Natural killer cell treated with Interleukin-12 subunit alpha and Interleukin-12 subunit beta and Interleukin-15 and Interleukin-18, amount 100 ng/mL, for 72 hours (primary cell): ENCODE data around the gene SCN2A. TPM values are rescaled to one million over a fixed set of nuclear protein-coding genes. Genes with fewer than 3 reads are reported as not detected.
"Not testable (repeated sequence)": the region's sequence is repeated elsewhere in the genome, so short reads cannot be mapped to it uniquely, and the experiment has no call there.

Experiments
- ATAC-seq, 2 donors: fragments of 150-1000 bp; cut with Tn5 transposase in 1 of 2; sonication (Bioruptor Pico), chemical (Tn5 transposase) in 1 of 2; 2 replicates each; pipeline ENCODE4 v1.10.0; 2021
- DNase-seq: peaks from one replicate; pipeline ENCODE4 v3.0.0; 2022; ENCODE audit warnings: low spot score
- H3K27ac Mint-ChIP-seq, 2 donors: 1 replicate in 1 of 2; 2 replicates in 1 of 2; pipeline ENCODE4 v1.8.0; 2022; ENCODE audit warnings: mixed read lengths in 2 of 2, mild to moderate bottlenecking in 1 of 2, moderate library complexity in 1 of 2
- H3K27me3 Mint-ChIP-seq, 2 donors: 1 replicate in 1 of 2; 2 replicates in 1 of 2; pipeline ENCODE4 v1.8.0; 2022; ENCODE audit warnings: mixed read lengths in 2 of 2
- H3K36me3 Mint-ChIP-seq: one replicate; pipeline ENCODE4 v1.8.0; 2022; ENCODE audit warnings: mixed read lengths
- H3K4me1 Mint-ChIP-seq, 2 donors: 1 replicate in 1 of 2; 2 replicates in 1 of 2; pipeline ENCODE4 v1.8.0; 2022; ENCODE audit warnings: low read depth in 2 of 2, mixed read lengths in 2 of 2, mild to moderate bottlenecking in 1 of 2
- H3K4me3 Mint-ChIP-seq: one replicate; pipeline ENCODE4 v1.8.0; 2022; ENCODE audit warnings: mixed read lengths
- H3K9me3 Mint-ChIP-seq: 2 replicates; pipeline ENCODE4 v1.8.0; 2022; ENCODE audit warnings: mixed read lengths
- total RNA-seq, 2 donors: library from RNA; stranded (reverse); gene quantifications; one replicate each; pipeline ENCODE4 v1.2.3, GENCODE V29; 2022

The SCN2A gene
- total RNA-seq, 2 donors from 2014 or later, result not detected

DNA sequence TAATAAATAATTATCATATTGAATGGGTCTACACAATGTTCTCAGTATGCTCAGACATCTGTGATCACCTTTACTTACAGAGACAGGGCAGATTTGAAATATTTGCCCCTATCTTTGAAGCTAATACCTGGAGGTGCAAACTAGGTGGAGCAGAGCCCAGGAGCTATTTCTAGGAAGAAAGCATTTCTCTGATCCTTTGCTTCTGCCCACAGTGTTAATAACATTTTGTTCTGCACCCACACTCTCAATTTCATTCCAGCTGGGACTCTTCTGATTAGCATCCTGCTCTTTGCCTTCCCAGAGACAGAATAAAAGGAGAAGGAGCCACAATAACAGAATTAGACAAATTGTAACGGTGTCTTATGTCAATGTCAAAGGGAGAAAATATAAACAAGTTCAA is 11.6 kb upstream of the SCN2A start:
- Mint-ChIP-seq H3K4me3 (no peak overlapping the region), H3K9me3 (no peaks in the 10 kb centered on the region), H3K36me3 (no peaks in the 10 kb centered on the region), H3K27me3 (peaks cover 0 to 8% of the 10 kb centered on the region in 2 donors), H3K27ac (no peak overlapping the region), H3K4me1 (no peaks in the 10 kb centered on the region)
- DNase-seq, result no peak
- ATAC-seq, result no peak

DNA sequence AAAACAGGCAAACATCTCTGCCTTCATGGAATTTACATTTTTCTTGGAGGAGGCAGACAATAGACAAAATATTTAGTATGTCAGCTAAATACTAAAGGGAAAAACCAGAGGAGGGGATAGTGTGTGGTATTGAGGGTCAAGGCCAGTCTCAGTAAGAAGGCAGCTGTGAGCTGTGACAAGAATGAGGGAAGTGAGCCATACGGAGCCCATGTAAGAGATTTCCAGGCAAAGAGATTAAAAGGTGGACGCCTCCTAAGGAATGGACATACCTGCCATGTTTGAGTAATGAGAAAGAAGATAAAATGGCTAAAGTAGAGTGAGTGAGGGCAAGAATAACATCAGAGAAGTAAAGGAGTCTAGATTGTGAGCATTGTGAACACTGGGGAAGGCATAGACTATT is 2.2 kb upstream of the SCN2A start:
- Mint-ChIP-seq H3K36me3 (no peaks in the 10 kb centered on the region), H3K27ac (no peak overlapping the region), H3K4me1 (no peaks in the 10 kb centered on the region), H3K9me3 (no peaks in the 10 kb centered on the region), H3K27me3 (peaks cover 0 to 8% of the 10 kb centered on the region in 2 donors), H3K4me3 (no peak overlapping the region)
- no peak for DNase-seq
- ATAC-seq, result no peak

DNA sequence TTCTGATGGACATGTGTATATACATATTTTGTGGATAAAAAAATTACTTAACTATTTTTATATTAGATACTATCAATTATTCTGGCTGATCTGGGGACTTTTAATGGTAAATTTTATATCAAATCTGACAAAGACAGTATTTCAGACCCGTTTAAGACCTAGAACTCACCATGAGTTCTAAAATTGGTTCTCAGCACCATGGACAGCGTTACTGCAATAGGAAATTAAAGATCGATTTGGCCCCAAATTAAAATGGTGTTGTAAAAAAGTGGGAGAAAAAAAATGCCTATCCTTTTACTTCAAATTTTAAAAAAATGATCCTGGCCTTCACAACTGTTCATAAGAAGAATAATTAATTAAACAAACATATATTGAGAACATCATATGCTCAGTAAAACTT is 919 bp upstream of the SCN2A start:
- Mint-ChIP-seq H3K36me3 (no peaks in the 10 kb centered on the region), H3K4me3 (no peak overlapping the region), H3K4me1 (no peaks in the 10 kb centered on the region), H3K9me3 (no peaks in the 10 kb centered on the region), H3K27ac (no peak overlapping the region), H3K27me3 (peaks cover 0 to 4% of the 10 kb centered on the region in 2 donors)
- ATAC-seq (no peak), DNase-seq (no peak)

DNA sequence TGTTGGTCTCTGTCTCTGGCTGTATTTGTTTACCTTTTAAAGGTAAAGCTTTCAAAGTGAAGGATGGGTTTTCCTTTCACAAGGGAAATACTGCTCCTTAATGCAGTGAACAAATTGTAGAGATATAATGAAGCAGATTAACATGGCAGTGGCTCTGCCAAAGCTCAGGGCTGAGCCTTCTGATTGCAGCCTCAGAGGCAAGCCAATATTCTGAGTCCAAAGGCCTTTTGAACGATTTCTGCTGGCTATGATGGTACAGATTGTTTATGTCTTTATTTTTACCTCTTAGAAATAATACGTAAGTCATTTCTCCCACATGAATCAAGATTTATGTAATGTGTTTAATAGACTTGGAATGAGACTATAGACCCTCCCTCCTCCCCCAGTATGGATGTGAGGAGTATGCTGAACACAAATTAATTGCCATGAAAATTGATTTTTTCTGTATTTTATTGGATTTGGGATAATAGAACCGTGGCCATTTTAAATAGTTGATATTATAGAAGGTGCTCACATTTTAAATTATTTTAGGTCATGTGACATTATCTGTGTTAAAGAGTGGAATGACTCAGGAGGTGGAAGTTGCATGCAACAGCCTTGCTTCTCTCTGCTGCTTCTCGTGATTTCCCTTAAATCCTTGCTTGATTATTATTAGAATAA is 772 bp downstream of the SCN2A start:
- no peak overlapping the region for H3K4me3 Mint-ChIP-seq
- DNase-seq (no peak), ATAC-seq (no peak)
- peaks cover 0 to 4% of the 10 kb centered on the region in 2 donors for H3K27me3 Mint-ChIP-seq
- no peaks in the 10 kb centered on the region for H3K36me3 Mint-ChIP-seq
- no peaks in the 10 kb centered on the region for H3K9me3 Mint-ChIP-seq
- no peaks in the 10 kb centered on the region for H3K4me1 Mint-ChIP-seq
- H3K27ac Mint-ChIP-seq, result no peak overlapping the region

DNA sequence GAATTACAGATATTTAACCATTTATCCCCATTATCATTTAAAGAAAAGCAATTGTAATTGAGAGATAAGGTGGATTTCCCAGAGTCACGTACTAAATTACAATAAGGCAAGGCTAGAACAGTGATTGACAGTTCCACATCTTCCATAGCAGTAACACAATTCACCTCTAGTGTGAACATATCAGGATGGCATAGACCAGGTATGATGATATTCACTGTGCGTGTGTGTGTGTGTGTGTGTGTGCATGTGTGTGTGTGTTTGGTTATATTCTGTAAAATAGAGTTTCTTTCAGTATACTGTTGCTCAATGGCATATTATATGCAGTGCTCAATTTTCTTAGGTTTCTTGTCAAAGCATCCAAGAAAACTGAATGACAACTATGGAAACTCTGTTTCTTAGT is 1.7 kb downstream of the SCN2A start:
- DNase-seq (no peak), ATAC-seq (no peak)
- H3K4me1 Mint-ChIP-seq, result no peaks in the 10 kb centered on the region
- no peaks in the 10 kb centered on the region for H3K27me3 Mint-ChIP-seq
- no peaks in the 10 kb centered on the region for H3K36me3 Mint-ChIP-seq
- no peak overlapping the region for H3K27ac Mint-ChIP-seq
- H3K4me3 Mint-ChIP-seq, result no peak overlapping the region
- no peaks in the 10 kb centered on the region for H3K9me3 Mint-ChIP-seq

DNA sequence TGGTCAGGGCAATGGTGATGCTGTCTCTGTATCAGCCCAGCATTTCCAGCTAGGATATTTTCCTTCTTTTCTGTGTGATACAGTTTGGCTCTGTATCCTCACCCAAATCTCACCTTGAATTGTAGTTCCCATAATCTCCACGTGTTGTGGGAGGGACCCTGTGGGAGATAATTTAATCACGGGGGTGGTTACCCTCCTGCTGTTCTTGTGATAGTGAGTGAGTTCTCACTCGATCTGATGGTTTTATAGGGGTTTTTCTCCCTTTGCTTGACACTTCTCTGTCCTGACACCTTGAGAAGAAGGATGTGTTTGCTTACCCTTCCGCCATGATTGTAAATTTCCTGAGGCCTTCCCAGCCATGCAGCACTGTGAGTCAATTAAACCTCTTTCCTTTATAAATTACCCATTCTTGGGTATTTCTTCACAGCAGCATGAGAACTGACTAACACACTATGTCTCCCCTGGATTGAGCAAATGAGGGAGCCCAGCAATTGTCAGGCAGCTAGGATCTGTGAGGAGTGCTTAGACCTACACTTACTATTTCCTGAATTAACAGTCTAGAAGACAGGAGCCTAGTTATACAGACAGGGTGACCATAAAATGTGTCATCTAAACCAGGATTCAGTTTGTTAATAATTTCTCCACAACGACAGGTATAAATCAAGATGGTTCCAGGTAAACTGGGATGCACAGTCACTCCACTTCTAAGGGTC is 6.0 kb downstream of the SCN2A start:
- no peak overlapping the region for H3K4me3 Mint-ChIP-seq
- ATAC-seq, result no peak
- no peaks in the 10 kb centered on the region for H3K4me1 Mint-ChIP-seq

DNA sequence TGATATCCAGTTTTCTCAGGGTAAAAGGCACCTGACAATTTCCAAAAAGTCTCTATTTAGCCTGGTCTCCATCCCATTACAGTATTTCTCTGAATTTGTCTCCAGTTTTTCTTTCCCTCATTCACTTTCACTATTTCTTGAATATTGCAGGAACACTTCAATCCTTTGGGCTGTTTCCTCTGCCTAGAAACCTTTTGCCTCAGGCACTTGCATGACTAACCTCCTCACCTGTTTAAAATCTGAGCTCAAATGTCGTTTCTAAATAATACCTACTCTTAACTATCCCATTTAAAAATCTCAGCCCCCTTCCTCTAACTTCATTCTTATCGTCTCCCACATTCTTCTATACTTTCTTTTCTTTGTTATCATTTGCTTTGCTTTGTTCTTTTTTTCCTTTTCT is 9.0 kb downstream of the SCN2A start:
- H3K27me3 Mint-ChIP-seq, result no peaks in the 10 kb centered on the region
- no peak overlapping the region for H3K4me3 Mint-ChIP-seq
- no peaks in the 10 kb centered on the region for H3K36me3 Mint-ChIP-seq
- no peak overlapping the region for H3K27ac Mint-ChIP-seq
- H3K9me3 Mint-ChIP-seq, result no peaks in the 10 kb centered on the region
- no peak for DNase-seq
- ATAC-seq, result no peak
- no peaks in the 10 kb centered on the region for H3K4me1 Mint-ChIP-seq

More for the DNA sequence above, 6.0 kb downstream of the SCN2A start:
- Mint-ChIP-seq H3K36me3 (no peaks in the 10 kb centered on the region), H3K27me3 (no peaks in the 10 kb centered on the region), H3K9me3 (no peaks in the 10 kb centered on the region), H3K27ac (no peak overlapping the region)
- DNase-seq, result no peak

DNA sequence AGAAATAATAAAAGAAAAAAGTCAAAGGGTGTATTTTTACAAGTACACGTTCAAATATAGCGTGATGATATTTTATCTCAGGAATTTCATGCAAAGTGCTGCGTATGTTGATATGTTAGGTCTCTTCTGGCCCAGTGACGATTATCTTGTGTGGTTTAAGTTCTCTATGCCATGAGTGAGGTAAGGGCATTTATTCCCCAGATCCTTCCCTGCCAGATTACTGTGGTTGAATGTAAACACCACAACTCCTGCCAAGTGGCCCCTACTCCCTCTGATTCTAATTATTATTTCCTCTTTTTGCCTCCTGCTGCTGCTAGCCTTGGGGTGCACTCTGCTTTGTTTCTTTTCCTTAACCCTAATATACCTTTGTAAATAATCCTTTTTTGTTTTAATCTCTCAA is 12.2 kb downstream of the SCN2A start:
- H3K27ac Mint-ChIP-seq, result no peak overlapping the region
- ATAC-seq, result no peak
- no peaks in the 10 kb centered on the region for H3K9me3 Mint-ChIP-seq

DNA sequence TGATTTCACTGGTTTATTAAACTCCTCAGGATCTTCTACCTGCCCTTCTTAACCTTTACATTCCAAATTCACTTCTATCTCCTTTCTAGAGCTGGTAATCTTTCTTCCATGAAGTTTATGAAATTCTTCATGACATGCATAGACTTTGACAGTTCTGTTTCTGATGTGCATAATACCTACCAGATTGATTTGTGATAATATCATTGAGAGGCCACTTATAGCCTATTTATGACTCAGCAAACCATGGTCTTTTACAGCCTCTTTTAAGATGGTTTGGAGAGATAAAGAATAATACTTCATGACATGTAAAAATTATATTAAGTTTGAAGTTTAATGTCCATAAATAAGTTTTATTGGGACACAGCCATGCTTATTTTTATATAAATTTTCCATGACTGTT is 14.0 kb downstream of the SCN2A start:
- DNase-seq (no peak), ATAC-seq (no peak)
- H3K36me3 Mint-ChIP-seq, result no peaks in the 10 kb centered on the region
- no peaks in the 10 kb centered on the region for H3K4me1 Mint-ChIP-seq
- no peaks in the 10 kb centered on the region for H3K9me3 Mint-ChIP-seq
- no peak overlapping the region for H3K27ac Mint-ChIP-seq
- peaks cover 0 to 5% of the 10 kb centered on the region in 2 donors for H3K27me3 Mint-ChIP-seq
- H3K4me3 Mint-ChIP-seq, result no peak overlapping the region

More for the DNA sequence above, 12.2 kb downstream of the SCN2A start:
- Mint-ChIP-seq H3K4me1 (no peaks in the 10 kb centered on the region), H3K4me3 (no peak overlapping the region), H3K27me3 (no peaks in the 10 kb centered on the region), H3K36me3 (no peaks in the 10 kb centered on the region)
- no peak for DNase-seq

DNA sequence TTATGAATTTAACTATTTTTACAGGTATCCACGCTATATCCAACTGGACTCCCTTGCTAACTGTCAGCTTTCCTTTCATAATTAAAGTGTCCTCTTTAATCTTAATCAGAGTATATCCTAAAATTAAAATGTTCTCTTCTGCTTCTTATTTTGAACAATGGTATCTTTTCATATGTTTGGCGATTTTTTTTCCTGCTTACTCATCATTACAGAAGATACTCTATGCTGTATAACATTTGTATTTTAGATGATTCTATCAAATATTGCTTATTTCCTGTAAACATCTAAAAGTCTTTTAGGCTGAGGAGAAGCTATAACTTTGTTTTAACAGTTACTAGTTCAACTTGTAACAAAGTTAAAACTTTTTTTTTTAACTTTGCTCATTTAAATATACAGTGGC is 17.4 kb downstream of the SCN2A start:
- H3K27ac Mint-ChIP-seq, result no peak overlapping the region
- H3K4me3 Mint-ChIP-seq, result no peak overlapping the region
- ATAC-seq (no peak), DNase-seq (no peak)
- no peaks in the 10 kb centered on the region for H3K36me3 Mint-ChIP-seq
- peaks cover 0 to 7% of the 10 kb centered on the region in 2 donors for H3K27me3 Mint-ChIP-seq
- peaks cover 3% of the 10 kb centered on the region for H3K9me3 Mint-ChIP-seq
- no peaks in the 10 kb centered on the region for H3K4me1 Mint-ChIP-seq

DNA sequence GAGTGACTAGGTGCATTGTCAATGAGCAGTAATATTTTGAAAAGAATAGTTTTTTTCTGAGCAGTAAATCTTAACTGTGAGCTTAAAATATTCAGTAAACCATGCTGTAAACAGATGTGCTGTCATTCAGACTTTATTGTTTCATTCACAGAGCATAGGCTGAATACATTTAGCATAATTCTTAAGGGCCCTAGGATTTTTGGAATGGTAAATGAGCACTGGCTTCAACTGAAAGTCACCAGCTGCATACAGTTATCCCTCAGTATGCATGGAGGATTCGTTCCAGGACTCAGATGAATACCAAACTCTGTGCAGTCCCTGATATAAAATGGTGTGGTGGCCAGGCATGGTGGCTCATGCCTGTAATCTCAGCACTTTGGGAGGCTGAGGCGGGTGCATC is 21.1 kb downstream of the SCN2A start:
- ATAC-seq, H3K9me3 Mint-ChIP-seq, DNase-seq, H3K27ac Mint-ChIP-seq, H3K4me1 Mint-ChIP-seq, H3K27me3 Mint-ChIP-seq, H3K4me3 Mint-ChIP-seq, H3K36me3 Mint-ChIP-seq: not testable (repeated sequence)

DNA sequence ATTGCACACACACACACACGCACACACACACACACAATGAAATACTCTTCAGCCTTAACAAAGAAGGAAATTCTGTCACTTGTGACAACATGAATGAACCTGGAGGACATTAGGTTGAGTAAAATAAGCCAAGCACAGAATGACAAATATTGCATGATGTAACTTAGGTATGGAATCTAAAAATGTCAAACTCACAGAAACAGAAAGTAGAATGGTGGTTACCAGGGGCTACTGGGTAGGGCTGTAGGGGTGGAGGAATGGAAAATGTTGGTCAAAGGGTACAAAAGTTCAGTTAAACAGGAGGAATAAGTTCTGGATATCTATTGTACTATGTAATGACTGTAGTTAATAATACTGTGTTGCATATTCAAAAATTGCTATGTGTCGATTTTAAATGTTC is 29.5 kb downstream of the SCN2A start:
- Mint-ChIP-seq H3K4me3 (no peak overlapping the region), H3K27ac (no peak overlapping the region), H3K36me3 (no peaks in the 10 kb centered on the region), H3K9me3 (peaks cover 4% of the 10 kb centered on the region), H3K27me3 (peaks cover 0 to 2% of the 10 kb centered on the region in 2 donors), H3K4me1 (peaks cover 0 to 3% of the 10 kb centered on the region in 2 donors)
- DNase-seq (no peak), ATAC-seq (no peak)

DNA sequence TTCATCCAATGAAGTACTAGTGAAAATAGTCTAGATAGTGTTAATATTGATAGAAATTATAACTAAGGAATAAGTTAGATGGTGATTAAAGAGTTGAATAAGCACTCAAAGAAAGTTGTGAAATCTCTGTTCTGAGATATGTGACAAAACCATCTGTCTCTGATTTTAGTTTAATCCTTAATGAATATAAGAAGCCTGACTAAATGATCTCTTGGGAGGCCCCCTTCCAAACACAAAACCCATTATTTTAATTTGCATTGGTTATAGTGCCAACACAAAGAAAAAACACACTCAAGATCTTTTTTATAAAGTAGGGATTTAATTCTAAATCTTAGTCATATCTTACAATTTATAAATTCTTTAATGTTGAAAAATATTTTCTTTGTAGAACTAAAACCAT is 34.0 kb downstream of the SCN2A start:
- peaks cover 5 to 7% of the 10 kb centered on the region in 2 donors for H3K27me3 Mint-ChIP-seq
- no peak overlapping the region for H3K4me3 Mint-ChIP-seq
- DNase-seq, result no peak
- H3K4me1 Mint-ChIP-seq, result peaks cover 0 to 3% of the 10 kb centered on the region in 2 donors
- H3K36me3 Mint-ChIP-seq, result no peaks in the 10 kb centered on the region
- H3K27ac Mint-ChIP-seq, result no peak overlapping the region
- ATAC-seq, result no peak
- no peaks in the 10 kb centered on the region for H3K9me3 Mint-ChIP-seq

DNA sequence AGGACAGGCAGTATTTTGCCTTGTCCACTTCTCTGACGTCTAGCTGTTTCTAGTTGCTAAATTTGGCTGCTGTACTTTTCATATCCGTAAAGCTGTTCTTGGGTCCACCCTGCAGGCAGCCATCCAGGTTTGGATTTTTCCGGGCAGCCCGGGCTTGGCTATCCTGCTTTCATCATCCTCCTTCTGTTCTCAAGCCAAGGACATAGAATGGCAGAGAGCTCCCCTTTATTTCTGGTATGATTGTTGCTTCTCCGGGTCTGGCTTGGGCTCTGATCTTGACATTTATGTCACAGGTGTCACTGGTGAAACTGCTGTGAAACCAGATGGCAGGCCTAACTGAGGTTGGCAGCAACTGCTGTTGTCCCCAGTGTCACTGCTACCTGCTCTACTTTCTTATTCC is 35.5 kb downstream of the SCN2A start:
- ATAC-seq, result no peak
- H3K4me3 Mint-ChIP-seq, result no peak overlapping the region
- H3K36me3 Mint-ChIP-seq, result no peaks in the 10 kb centered on the region
- H3K27me3 Mint-ChIP-seq, result peaks cover 5 to 7% of the 10 kb centered on the region in 2 donors
- H3K4me1 Mint-ChIP-seq, result no peaks in the 10 kb centered on the region
- no peak for DNase-seq
- H3K9me3 Mint-ChIP-seq, result peaks cover 2% of the 10 kb centered on the region
- H3K27ac Mint-ChIP-seq, result no peak overlapping the region
